Measurements from ENCODE around the gene PIM2.

The PIM2 gene

DNA sequence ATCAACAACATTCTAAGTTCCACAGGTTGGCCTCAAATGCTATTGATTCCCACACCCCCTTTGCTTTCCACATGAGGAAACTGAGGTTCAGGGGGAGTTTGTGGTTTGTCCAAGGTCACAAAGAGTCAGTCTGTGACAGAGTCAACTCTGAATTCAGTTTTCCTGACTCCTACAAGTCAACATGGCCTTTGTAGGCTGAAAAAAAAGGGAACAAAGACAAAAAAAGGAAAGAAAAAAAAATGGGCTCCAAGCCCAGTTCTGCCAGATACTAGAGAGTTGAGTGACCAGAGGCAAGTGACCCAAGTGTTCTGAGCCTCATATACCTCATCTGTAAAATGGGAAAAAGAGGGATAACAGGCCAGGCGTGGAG lies 16.5 kb upstream of the PIM2 start:
- no peak for DNase-seq (ENCODE audit: low read depth)

GRCh38 chrX:48934581-48935300 lies 15.9 kb upstream of the PIM2 start:
- DNase-seq (ENCODE audit: low read depth): no peak

DNA sequence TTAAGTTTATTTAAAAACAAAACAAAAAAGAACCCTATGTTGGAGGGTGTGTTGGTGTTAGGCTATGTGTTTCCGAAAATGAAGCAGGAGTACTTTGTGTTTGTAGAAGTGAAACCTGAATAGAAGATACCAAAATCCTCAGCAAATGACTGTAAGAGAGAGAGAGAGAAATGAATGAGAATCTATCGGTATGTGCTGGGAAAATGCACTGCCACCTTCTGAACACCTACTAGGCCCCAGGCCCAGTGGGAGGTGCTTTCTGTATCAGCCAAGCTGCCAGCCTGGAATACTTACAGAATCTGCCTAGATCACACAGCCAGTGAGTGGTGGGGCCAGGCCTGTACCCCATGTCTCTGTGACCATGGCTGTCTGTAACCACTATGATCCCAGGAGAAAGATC lies 14.9 kb upstream of the PIM2 start:
- no peak for DNase-seq (ENCODE audit: low read depth)

DNA sequence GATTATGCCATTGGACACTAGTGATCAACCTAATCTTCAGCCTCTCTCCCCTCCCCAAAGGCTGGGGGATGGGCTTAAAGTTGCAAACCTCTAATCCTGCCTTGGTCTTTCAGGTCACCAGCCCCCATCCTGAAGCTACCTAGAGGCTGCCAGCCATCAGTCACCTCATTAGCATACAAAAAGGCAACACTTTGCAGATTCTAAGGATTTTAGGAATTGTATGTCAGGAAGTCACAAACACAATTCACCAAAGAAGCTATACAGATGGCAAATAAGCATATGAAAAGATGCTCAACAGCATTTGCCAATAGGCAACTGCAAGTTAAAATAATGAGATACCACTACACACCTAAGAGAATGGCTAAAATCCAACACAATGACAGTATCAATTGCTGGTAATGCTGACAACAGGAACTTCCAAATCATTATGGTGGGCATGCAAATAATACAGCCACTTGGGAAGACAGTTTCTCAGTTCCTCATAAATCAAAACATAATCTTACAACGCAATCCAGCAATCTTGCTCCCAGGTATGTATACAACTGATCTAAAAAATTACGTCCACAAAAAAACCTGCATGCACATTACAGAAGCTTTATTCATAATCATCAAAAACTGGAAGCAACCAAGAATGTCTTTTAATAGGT lies 9.0 kb upstream of the PIM2 start:
- DNase-seq (ENCODE audit: low read depth): no peak

DNA sequence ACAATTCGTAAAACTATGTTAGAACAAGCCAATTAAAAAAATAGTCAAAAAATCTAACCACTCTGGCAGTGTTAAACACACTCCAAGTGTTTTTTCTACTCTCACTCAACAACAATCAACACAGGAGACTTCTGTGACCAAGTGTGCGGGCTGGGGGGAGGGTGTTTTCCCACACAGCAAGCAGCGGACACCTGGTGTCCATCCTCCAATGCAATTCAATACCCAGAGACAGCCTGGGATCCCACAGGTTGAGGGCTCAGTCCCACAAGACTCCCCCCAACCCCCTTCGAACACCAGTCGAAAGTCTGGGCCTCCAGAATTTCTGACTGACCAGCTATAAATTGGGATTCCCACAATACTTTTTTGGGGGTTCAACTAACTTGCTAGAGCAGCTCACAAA lies 8.3 kb upstream of the PIM2 start:
- DNase-seq (ENCODE audit: low read depth): no peak

- no peak for DNase-seq (ENCODE audit: low read depth)
Observed at GRCh38 chrX:48924270-48924669, 5.4 kb upstream of the PIM2 start.

DNA sequence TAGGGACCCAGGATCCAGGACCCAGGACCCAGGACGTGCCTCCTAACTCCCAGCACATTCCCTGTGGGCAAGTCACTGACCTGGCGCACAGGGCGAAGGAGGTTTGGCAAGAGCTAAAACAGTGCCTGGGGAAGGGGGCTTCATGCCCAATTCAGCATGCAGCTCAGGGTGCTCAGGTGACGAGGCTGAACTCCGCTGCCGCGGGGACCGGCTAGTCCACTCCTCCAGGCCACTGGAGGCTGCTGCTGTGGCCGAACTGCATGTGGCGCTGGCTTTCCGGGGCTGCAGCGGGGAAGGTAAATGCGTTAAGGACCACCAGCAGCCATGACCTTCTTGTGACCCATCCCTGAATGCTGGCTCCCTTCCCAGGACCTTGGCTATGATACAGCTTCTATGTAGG lies 4.9 kb upstream of the PIM2 start:
- no peak for DNase-seq (ENCODE audit: low read depth)

DNA sequence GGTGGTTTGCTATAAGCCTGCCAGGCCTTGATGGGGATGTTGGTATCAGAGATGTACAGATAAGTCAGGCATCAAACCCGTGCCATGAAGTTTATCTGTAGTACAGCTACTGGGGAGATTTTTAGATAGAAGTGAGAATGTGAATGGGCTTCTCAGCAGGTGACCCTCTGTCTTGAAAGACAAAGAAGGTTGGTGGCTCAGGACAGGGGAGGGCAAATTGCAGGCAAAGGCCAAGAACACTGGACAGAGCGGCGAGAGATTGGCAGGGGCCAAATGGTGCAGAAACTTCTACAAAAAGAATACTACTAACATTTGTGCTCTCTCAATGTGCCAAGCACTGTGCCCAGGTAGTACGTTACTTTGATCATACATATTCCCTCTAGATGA lies 1.9 kb upstream of the PIM2 start:
- DNase-seq (ENCODE audit: low read depth): no peak

GRCh38 chrX:48919947-48920717 lies 1.3 kb upstream of the PIM2 start:
- no peak for DNase-seq (ENCODE audit: low read depth)

GRCh38 chrX:48919360-48919841 lies 577 bp upstream of the PIM2 start:
- DNase-seq (ENCODE audit: low read depth): no peak

GRCh38 chrX:48918301-48918642 lies 552 bp downstream of the PIM2 start:
- DNase-seq (ENCODE audit: low read depth): no peak

- peak; percentile 81 for DNase-seq (ENCODE audit: low read depth)
Observed at GRCh38 chrX:48917139-48918001, 1.5 kb downstream of the PIM2 start.

DNA sequence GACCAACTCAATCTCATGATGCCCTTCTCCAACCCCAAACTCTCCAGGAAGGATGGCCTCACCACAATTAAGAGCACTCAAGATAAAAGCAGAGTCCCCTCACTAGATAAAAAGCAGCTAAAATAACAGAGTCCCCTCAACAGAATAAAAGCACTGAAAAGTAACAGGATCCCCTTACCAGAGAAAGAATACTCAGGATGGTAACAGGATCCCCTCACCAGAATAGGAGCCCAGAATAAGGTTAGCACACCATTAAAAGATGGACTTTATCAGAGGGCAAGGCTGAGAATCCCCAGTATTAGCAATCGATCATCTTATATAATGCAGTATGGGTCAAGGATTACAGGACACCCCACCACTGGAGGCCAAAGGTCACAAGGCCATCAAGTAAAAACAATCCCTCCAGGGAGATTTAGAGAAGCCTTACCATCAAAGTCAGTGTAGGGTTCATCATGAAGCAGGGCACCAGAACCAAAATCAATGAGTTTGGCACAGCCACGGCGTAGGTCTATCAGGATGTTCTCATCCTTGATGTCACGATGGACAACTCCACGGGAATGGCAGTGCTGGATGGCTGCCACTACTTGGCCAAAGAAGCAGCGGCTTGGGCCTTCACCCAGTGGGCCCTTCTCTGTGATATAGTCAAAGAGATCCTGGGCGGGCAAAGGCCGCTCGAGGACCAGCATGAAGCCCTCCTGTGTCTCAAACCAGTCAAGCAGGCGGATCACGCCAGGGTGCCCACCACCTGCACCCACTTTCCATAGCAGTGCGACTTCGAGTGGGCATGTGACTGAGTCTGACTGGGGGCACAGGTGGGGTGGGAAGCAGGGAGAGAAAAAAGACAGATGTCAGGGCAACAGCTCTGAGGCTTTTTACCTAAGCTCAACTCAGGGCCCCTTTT lies 4.0 kb downstream of the PIM2 start:
- DNase-seq (ENCODE audit: low read depth): no peak

GRCh38 chrX:48913605-48914366 lies 5.0 kb downstream of the PIM2 start:
- no peak for DNase-seq (ENCODE audit: low read depth)

GRCh38 chrX:48911412-48912182 lies 7.2 kb downstream of the PIM2 start, which contains the start of gene SLC35A2:
TSS of gene SLC35A2 (minus strand) at chrX:48911646. CDS start at chrX:48911636, 10 bp downstream.
- DNase-seq (ENCODE audit: low read depth): peak; percentile 76

- peak; percentile 44 for DNase-seq (ENCODE audit: low read depth)
Observed at GRCh38 chrX:48910926-48911411, 7.9 kb downstream of the PIM2 start.

DNA sequence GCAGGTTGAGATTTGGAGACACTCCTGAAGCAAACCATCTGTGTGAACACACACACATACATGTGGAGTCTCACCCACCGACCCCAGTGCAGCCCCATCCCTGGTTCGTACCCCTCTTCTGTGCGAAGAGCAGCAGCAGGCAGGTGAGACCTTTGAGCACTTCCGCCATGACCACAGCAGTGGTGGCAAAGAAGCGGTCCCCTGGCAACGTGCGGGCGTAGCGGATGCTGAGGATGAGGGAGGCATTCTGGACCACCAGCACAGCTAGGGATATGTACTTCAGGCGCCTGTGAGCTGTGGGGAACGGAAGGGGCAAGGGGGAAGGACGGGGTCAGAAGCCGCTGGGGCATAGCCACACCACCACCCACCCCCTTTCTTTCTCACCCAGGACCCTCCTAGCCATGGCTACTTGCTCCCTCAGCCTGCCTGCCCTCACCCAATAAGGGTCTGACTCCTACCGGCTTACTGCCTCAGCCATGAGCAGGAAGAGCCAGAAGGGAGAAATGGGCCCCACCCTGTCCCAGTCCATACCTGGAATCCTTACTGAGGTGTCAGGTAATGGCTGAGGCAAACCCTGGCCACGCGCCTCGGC lies 9.0 kb downstream of the PIM2 start:
- no peak for DNase-seq (ENCODE audit: low read depth)

DNA sequence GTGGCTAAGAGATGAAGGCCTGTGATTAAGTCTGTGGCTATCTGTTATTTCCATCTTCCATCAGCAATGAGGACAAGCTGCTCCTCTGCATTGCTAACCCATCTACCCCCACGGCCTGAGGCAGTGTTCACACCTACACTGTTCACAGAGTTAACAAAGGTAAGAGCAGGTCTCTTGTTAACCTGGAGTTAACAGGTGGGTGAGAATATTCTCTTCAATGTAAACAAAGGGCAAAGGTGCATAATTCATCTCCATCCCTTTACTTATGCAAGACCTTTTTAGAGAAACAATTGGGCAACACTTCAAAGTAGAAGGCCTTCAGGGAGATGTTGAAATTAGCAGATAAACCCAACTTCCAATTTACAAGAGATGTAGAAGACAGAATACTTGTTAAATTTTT lies 10.2 kb downstream of the PIM2 start:
- DNase-seq (ENCODE audit: low read depth): peak; percentile 27

All from amniotic epithelial cell (primary cell).